A549 (cell line): Measurements from ENCODE around the gene SKOR2. TPM values are rescaled to one million over a fixed set of nuclear protein-coding genes. Genes with fewer than 3 reads are reported as not detected.

ENCODE experiments used
- ATAC-seq, 2 experiments: fragments of 200-7000 bp in 1 of 2; fragments of >200 bp in 1 of 2; cut with Nextera tagmentation in 1 of 2; cut with Tn5 transposase in 1 of 2; 3 replicates each; pipeline versions ENCODE4 v1.8.0 to v1.9.1; 2018 to 2020; ENCODE audit warnings: mild to moderate bottlenecking in 1 of 2, moderate library complexity in 1 of 2
- CTCF ChIA-PET: fragments of 300-600 bp; sonication (Branson Sonifier 250); formaldehyde crosslinking; extraction: SDS; loops from one replicate; lab custom pipeline; 2021; ENCODE audit warnings: antibody characterized with exemption, inconsistent platforms; lab: Yijun Ruan, JAX
- POLR2A ChIA-PET: fragments of 350-600 bp; formaldehyde crosslinking; extraction: SDS; loops from one replicate; lab custom pipeline; 2021; ENCODE audit warnings: antibody characterized with exemption, inconsistent platforms; lab: Yijun Ruan, JAX
- DNase-seq, 2 experiments: peaks; one replicate each; pipeline versions ENCODE4 v3.0.0 to v3.0.0-alpha.2; 2011 to 2016; ENCODE audit warnings: low read depth in 1 of 2, low spot score in 1 of 2
- FAIRE-seq: peaks from 2 replicates; lab custom pipeline; 2011; peaks lifted over from hg19 to GRCh38; lab: Jason Lieb, UNC
- H3K27ac ChIP-seq, 2 experiments: fragments of >200 bp; sonication (Bioruptor Twin); formaldehyde crosslinking; 3 replicates each; pipeline ENCODE4 v1.5.1; 2016 to 2017
- H3K4me1 ChIP-seq: fragments of >200 bp; sonication (Bioruptor Twin); formaldehyde crosslinking; 3 replicates; pipeline ENCODE4 v1.6.1; 2016
- H3K4me2 ChIP-seq: fragments of >200 bp; sonication (Bioruptor Twin); formaldehyde crosslinking; 3 replicates; pipeline ENCODE4 v1.6.1; 2016
- H3K4me3 ChIP-seq: fragments of >200 bp; sonication (Bioruptor Twin); formaldehyde crosslinking; 3 replicates; pipeline ENCODE4 v1.5.1; 2016
- H3K9me3 ChIP-seq: fragments of >200 bp; sonication (Bioruptor Twin); formaldehyde crosslinking; 3 replicates; pipeline ENCODE4 v1.6.1; 2016
- CBX8 ChIP-seq: fragments of 200-600 bp; sonication (generic); IDR thresholded peaks from 2 replicates; pipeline ENCODE4 v1.6.1; 2016
- CHD4 ChIP-seq: fragments of 200-600 bp; sonication (generic); IDR thresholded peaks from 2 replicates; pipeline ENCODE4 v1.6.1; 2016; ENCODE audit warnings: antibody characterized with exemption, mild to moderate bottlenecking, borderline replicate concordance
- CTCF ChIP-seq: fragments of >200 bp; sonication (Bioruptor Twin); formaldehyde crosslinking; IDR thresholded peaks from 3 replicates; pipeline ENCODE4 v1.5.1; 2016
- ESRRA ChIP-seq: fragments of 150-350 bp; IDR thresholded peaks from 2 replicates; pipeline ENCODE4 v1.6.1; 2014; ENCODE audit warnings: mild to moderate bottlenecking, low read length, borderline replicate concordance
- FOSB ChIP-seq: fragments of 250-450 bp; sonication (Bioruptor Pico); IDR thresholded peaks from 2 replicates; pipeline ENCODE4 v1.5.0; 2020; ENCODE audit warnings: mild to moderate bottlenecking, moderate library complexity
- FOXS1 ChIP-seq: fragments of 250-450 bp; sonication (Bioruptor Pico); IDR thresholded peaks from 2 replicates; pipeline ENCODE4 v1.5.0; 2020; ENCODE audit warnings: mild to moderate bottlenecking, moderate library complexity
- HOXB13 ChIP-seq: fragments of 250-450 bp; sonication (Bioruptor Pico); IDR thresholded peaks from 2 replicates; pipeline ENCODE4 v1.5.0; 2020; ENCODE audit warnings: low read depth, mild to moderate bottlenecking, moderate library complexity
- KDM1A ChIP-seq: fragments of 200-600 bp; sonication (generic); IDR thresholded peaks from 2 replicates; pipeline ENCODE4 v1.6.1; 2016; ENCODE audit warnings: low read depth, mild to moderate bottlenecking
- MAX ChIP-seq: IDR thresholded peaks from 2 replicates; pipeline ENCODE4 v1.6.1; 2012
- NFE2L2 ChIP-seq: fragments of 150-350 bp; conservative IDR thresholded peaks from 2 replicates; pipeline ENCODE4 v1.6.1; 2014; ENCODE audit warnings: low read length
- RAD21 ChIP-seq, 2 experiments: fragments of >200 bp in 1 of 2; sonication (Bioruptor Twin) in 1 of 2; formaldehyde crosslinking in 1 of 2; IDR thresholded peaks in 1 of 2; conservative IDR thresholded peaks in 1 of 2; 2 replicates in 1 of 2; 3 replicates in 1 of 2; pipeline ENCODE4 v1.6.1; 2012 to 2018; ENCODE audit warnings: inconsistent platforms in 1 of 2
- SMC3 ChIP-seq: fragments of >200 bp; sonication (Bioruptor Twin); formaldehyde crosslinking; IDR thresholded peaks from 3 replicates; pipeline ENCODE4 v1.6.1; 2018; ENCODE audit warnings: inconsistent platforms
- TFCP2L1 ChIP-seq: fragments of 250-450 bp; sonication (Bioruptor Pico); IDR thresholded peaks from 2 replicates; pipeline ENCODE4 v1.5.0; 2021; ENCODE audit warnings: mild to moderate bottlenecking
- ZFP36 ChIP-seq: fragments of 450-650 bp; IDR thresholded peaks from 2 replicates; pipeline ENCODE4 v1.6.1; 2014; ENCODE audit warnings: borderline replicate concordance; ENCODE audit not compliant: partially characterized antibody
- ZNF302 ChIP-seq: fragments of 250-450 bp; sonication (Bioruptor Pico); IDR thresholded peaks from 2 replicates; pipeline ENCODE4 v1.9.0; 2021; ENCODE audit warnings: inconsistent platforms, mild to moderate bottlenecking, moderate library complexity
- WGBS: methylation state at CpG from one replicate; pipeline ENCODE4 v1.1.6; 2017; ENCODE audit errors: missing lambda C conversion rate; 5-methylcytosine and 5-hydroxymethylcytosine counted together
- polyA plus RNA-seq, 4 experiments: library from polyadenylated mRNA; depleted of rRNA in 3 of 4; stranded (reverse); fragments of >200 nt; fragmentation: RNase III in 1 of 4; extraction: RNeasy Plus Mini Kit Qiagen cat#74134 plus additional on column Dnase treatment in 1 of 4; gene quantifications; 2 replicates in 3 of 4; 3 replicates in 1 of 4; pipeline ENCODE4 v1.2.3, GENCODE V29; 2011 to 2017
- TF ChIP-seq, protein P1 (sequence below): fragments of 200-600 bp; sonication (generic); IDR thresholded peaks from 2 replicates; pipeline ENCODE4 v1.6.1; 2016; ENCODE audit warnings: antibody characterized with exemption, mild to moderate bottlenecking, moderate library complexity

The SKOR2 gene
- polyA plus RNA-seq, 2 of the 4 experiments (the other 2 are of a cell fraction), result not detected

DNA sequence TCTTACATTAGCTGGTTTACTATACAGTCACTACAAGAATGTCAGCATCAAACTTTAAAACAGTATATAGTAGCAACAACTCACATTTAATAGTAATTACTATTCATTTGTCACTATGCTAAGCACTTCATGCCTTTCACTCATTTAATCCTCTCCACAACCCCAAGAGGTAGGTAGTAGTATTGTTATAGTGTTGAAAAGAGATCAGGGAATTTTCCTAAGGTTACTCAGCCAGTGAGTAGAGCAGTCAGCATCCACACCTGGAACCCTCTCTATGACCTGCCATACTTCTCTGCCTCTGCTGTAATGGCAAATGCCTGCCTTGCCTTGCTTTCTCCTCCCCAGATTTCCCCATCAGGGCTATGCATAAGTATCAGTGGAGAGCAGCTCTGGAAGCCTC, 24.8 kb downstream of the SKOR2 start:
- no peak for DNase-seq
- ChIA-PET POLR2A (no interaction called here), CTCF (interaction anchor here (1.2 to 1.5 kb wide), 3 partner anchors 10 to 522 kb away, joined by 3 read pairs; no protein-coding TSS in a partner anchor)
- ATAC-seq, result no peak
- Histone ChIP-seq H3K4me3 (no peak overlapping the region), H3K4me2 (no peak overlapping the region), H3K4me1 (no peaks in the 10 kb centered on the region), H3K9me3 (no peaks in the 10 kb centered on the region), H3K27ac (no peak overlapping the region)
- no peak for TF ChIP-seq TFCP2L1 (CRISPR knock-in tag)
- no peak for TF ChIP-seq FOSB
- FAIRE-seq, result no peak

GRCh38 chr18:47215554-47216138, 35.8 kb downstream of the SKOR2 start:
- FAIRE-seq (no peak), ATAC-seq (peak; percentile 74 to 80; a peak in 4 of 6 replicates)
- WGBS, result 5% methylated on average over 5 of the region's 5 CpGs
- H3K9me3 ChIP-seq, result no peaks in the 10 kb centered on the region
- no peak overlapping the region for H3K4me2 ChIP-seq
- H3K4me1 ChIP-seq, result no peaks in the 10 kb centered on the region
- TF ChIP-seq CTCF, result peak; percentile 53
- no peak for TF ChIP-seq HOXB13
- TF ChIP-seq RAD21 (conservative IDR thresholded peaks at IDR 0.05 in 1 of 2, IDR thresholded peaks at IDR 0.05 in 1 of 2), result peak; percentile 70 to 75
- 0 out of 2 replicates have a peak, but pooled peaks have one; percentile 48 for TF ChIP-seq CBX8
- TF ChIP-seq SMC3, result peak; percentile 55; the same call in 1 of the 3 replicates
- TF ChIP-seq ZNF302 (CRISPR knock-in tag), result no peak
- TF ChIP-seq, all 56 proteins: peak for 4
- ChIA-PET CTCF (interaction anchor here (0.6 to 3.5 kb wide), 34 partner anchors 9 to 1273 kb away, joined by 3 to 40 read pairs (median 3); no protein-coding TSS in a partner anchor), POLR2A (no interaction called here)
- no peak overlapping the region for H3K27ac ChIP-seq
- peak; percentile 11 to 64 for DNase-seq
- no peak overlapping the region for H3K4me3 ChIP-seq

GRCh38 chr18:47209171-47209570, 42.3 kb downstream of the SKOR2 start:
- CTCF ChIA-PET, result interaction anchor here (2.0 kb wide), 1 partner anchor 546 kb away, joined by 10 read pairs; no protein-coding TSS in a partner anchor
- FAIRE-seq (no peak), ATAC-seq (no peak), DNase-seq (no peak)
- H3K4me3 ChIP-seq, result no peak overlapping the region
- TF ChIP-seq NFE2L2 (no peak), FOXS1 (no peak), FOSB (no peak), MAX (no peak), ESRRA (no peak), ZFP36 (no peak), KDM1A (no peak), CHD4 (no peak)
- TF ChIP-seq, protein P1, sequence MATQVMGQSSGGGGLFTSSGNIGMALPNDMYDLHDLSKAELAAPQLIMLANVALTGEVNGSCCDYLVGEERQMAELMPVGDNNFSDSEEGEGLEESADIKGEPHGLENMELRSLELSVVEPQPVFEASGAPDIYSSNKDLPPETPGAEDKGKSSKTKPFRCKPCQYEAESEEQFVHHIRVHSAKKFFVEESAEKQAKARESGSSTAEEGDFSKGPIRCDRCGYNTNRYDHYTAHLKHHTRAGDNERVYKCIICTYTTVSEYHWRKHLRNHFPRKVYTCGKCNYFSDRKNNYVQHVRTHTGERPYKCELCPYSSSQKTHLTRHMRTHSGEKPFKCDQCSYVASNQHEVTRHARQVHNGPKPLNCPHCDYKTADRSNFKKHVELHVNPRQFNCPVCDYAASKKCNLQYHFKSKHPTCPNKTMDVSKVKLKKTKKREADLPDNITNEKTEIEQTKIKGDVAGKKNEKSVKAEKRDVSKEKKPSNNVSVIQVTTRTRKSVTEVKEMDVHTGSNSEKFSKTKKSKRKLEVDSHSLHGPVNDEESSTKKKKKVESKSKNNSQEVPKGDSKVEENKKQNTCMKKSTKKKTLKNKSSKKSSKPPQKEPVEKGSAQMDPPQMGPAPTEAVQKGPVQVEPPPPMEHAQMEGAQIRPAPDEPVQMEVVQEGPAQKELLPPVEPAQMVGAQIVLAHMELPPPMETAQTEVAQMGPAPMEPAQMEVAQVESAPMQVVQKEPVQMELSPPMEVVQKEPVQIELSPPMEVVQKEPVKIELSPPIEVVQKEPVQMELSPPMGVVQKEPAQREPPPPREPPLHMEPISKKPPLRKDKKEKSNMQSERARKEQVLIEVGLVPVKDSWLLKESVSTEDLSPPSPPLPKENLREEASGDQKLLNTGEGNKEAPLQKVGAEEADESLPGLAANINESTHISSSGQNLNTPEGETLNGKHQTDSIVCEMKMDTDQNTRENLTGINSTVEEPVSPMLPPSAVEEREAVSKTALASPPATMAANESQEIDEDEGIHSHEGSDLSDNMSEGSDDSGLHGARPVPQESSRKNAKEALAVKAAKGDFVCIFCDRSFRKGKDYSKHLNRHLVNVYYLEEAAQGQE, result no peak
- H3K27ac ChIP-seq, result no peak overlapping the region
- H3K4me1 ChIP-seq, result no peaks in the 10 kb centered on the region
- no peaks in the 10 kb centered on the region for H3K9me3 ChIP-seq
- WGBS, result 4% methylated on average over 1 of the region's 1 CpG
- POLR2A ChIA-PET, result no interaction called here
- H3K4me2 ChIP-seq, result no peak overlapping the region
